Measurements from ENCODE around the gene FSIP1.
A peak's percentile ranks its signal among the peaks of the same experiment; 100 is the strongest.

FSIP1 gene

DNA sequence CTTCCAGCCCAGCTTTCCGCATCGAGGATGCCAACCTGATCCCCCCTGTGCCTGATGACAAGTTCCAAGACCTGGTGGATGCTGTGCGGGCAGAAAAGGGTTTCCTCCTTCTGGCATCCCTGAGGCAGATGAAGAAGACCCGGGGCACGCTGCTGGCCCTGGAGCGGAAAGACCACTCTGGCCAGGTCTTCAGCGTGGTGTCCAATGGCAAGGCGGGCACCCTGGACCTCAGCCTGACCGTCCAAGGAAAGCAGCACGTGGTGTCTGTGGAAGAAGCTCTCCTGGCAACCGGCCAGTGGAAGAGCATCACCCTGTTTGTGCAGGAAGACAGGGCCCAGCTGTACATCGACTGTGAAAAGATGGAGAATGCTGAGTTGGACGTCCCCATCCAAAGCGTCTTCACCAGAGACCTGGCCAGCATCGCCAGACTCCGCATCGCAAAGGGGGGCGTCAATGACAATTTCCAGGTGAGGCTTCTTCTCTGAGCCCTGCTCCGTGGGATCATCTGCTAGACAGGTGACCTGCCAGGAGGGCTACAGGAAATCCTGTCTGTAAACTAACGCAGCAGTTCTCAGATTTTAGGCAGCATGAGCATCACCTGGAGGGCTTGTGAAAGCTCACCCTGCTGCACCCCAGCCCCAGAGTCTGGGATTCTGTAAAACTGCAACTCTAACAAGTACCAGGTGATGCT, 200.2 kb downstream of the FSIP1 start:
- no peak for DNase-seq (ENCODE audit: low read depth)

DNA sequence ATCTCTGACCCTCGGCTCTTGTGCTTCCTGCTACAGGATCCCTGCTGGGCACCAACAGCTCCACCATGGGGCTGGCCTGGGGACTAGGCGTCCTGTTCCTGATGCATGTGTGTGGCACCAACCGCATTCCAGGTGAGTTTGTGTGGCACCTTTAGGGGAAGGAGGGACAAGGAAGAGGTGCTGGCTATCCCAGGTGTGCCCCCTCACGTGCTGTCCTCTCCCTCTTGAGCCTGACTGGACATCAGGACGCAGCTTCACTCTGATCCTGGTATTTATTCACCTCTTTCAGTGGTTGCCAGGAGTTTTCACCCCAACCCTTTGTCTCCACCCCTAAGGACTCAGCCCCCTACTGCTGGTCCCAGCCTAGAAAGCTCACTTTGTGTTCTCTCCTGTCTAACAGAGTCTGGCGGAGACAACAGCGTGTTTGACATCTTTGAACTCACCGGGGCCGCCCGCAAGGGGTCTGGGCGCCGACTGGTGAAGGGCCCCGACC, 200.8 kb downstream of the FSIP1 start:
- DNase-seq (ENCODE audit: low read depth), result no peak

DNA sequence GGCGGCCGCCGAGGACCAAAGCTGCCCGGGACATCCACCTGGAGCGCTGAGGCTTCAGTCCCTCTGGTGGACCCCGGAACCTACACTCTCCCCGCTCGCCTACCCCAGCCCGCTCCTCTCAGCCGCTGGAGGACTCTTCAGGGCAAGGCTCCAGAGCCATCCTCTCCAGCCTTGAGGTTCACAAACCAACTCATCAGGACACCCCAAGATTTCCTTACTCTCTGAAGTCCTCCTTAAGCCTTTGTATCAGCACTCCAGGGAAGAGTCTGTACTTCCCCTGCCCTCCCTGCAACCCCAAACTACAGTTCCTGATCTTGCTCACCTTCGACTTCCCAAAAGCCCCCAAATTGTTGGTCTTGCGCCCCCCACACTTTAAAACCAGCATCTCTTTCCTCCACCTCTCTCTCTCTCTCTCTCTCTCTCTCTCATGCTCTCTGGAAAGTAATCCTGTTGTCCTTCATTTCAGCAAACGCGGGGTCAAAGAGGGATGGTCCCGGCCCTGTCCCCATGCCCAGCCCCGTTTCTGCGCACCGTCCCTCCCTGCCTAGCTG, 201.3 kb downstream of the FSIP1 start:
- DNase-seq (ENCODE audit: low read depth), result no peak

GRCh38 chr15:39580485-39581241, 202.0 kb downstream of the FSIP1 start, which contains the start of gene THBS1:
Gene THBS1, plus strand, starts transcription at chr15:39581079. Its CDS starts 779 bp downstream, at chr15:39581858.
- peak; percentile 8 for DNase-seq (ENCODE audit: low read depth)

- DNase-seq (ENCODE audit: low read depth), result peak; percentile 64
These were observed 202.5 kb downstream of the FSIP1 start for GRCh38 chr15:39580117-39580484.

- no peak for DNase-seq (ENCODE audit: low read depth)
These were observed 203.0 kb downstream of the FSIP1 start for GRCh38 chr15:39579487-39580116.

DNA sequence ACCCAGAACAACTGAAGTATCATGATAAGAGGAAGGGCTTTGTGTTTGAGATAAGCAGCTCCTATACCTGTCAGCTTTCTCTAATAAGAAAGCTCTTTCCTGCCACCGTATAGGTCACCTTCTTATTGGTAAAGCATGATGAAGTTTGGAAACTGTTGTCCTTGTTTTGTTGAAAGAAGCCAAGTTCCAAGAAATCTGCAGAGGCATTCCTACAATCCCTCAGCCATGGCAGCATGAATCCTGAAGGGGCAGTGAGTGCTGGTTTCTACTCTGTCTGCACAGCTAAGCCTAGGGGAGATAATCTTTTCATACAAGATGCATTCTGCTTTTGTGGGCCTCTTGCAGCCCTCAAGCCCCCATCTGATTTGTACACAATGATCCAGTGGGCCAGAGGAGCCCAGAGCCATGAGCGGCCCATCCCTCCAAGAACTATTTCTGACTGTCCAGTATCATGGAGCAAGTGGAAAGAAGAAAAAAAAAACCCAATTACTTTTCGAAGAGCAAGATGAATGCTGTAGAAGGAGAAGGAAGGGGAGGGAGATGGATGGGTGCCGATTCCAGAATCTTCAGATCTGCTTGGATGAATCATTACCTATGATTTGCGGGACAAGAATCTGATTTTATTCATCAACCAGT, 203.7 kb downstream of the FSIP1 start:
- no peak for DNase-seq (ENCODE audit: low read depth)

DNA sequence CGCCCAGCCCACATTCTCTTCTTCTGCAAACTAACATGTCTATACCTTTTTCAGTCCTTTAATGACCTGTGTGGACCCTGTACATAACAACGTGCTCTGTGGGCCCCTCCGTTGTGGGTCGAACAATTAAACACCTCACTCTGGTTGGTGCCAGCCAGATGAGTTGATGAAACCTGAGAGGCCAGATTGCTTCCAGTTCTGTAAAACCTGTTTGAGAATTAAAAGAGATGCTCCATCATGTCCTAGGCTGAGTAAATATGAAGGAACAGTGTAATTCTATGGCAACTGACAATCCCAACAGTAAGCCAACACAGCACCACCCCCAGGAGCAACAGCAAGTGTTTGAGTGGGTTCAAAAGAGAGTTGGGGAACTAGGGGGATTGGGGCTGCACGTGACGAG, 207.5 kb downstream of the FSIP1 start:
- DNase-seq (ENCODE audit: low read depth), result no peak

DNA sequence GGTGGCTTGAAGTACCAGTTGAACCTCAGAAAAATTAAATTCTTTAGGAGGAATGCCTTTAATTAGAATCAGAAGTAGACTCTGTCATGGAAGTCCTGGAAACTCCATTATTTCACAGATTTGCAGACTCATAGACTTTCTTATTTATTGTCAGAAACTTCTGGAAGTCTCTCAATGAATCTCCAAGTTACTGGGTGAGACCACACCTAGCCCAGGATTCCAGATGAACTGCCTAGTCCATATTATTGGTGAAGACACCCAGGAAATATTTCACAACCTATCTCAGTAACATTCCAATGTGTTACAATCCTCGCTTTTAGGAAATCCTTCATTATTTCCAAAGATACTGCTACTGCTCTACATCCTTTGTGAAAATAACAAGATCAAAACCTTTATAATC, 208.2 kb downstream of the FSIP1 start:
- DNase-seq (ENCODE audit: low read depth), result no peak

DNA sequence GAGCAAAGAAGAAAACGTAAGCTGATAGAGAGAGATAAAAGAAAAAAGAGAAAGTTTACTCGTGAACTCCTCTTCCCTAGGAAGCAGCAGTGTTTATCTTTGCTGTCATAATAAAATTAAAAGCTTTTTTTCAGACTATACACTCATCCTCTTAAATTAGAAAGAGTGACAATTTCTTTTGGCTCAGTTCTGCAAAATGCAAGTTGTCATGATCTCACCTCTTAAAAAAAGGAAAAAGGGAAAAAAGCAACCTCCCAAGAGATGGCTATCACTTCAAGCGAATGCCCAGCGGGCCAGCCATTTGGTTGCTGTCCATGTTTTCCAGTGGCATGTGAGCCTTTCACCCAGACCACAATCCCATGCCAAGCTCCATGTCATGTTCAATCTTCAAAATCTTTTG, 208.8 kb downstream of the FSIP1 start:
- DNase-seq (ENCODE audit: low read depth), result no peak

DNA sequence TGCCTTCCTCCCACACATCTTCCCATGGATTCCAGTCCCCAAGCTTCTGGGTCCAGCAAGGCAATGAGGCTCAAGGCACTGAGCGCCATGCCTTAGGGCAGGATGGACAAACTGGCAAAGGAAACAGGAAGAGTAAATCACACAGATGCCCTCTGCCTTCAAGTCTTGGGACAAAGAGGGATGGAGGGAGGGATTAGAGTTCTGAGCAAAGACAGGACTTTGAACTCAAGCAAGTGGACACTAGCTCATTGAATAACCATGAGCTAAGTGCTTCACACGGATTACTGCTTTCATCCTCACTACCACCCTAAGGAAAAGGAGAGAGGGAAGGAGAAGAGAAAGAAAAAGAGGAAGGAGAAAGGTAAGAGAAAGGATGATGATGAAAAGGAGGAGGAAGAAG, 209.4 kb downstream of the FSIP1 start:
- DNase-seq (ENCODE audit: low read depth), result no peak

DNA sequence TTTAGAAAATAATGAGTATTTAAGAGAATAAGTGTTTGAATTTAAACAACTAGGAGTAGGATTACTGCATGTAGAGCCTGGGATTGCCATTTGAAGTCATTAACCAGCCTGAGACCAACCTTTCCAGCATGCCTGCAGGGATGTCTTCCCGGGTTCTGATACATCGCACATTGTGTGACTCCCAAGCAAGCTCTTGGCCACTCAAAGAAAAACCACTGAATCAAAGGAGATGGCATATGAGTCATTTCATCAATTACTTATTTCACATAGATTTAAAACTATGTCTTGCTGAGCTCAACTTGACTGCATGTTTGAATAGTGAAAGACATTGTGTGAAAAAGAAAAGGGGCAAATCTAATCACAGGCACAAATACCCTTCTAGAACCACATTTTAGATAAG, 216.8 kb downstream of the FSIP1 start:
- no peak for DNase-seq (ENCODE audit: low read depth)

GRCh38 chr15:39564972-39565665, 217.5 kb downstream of the FSIP1 start:
- DNase-seq (ENCODE audit: low read depth), result no peak

DNA sequence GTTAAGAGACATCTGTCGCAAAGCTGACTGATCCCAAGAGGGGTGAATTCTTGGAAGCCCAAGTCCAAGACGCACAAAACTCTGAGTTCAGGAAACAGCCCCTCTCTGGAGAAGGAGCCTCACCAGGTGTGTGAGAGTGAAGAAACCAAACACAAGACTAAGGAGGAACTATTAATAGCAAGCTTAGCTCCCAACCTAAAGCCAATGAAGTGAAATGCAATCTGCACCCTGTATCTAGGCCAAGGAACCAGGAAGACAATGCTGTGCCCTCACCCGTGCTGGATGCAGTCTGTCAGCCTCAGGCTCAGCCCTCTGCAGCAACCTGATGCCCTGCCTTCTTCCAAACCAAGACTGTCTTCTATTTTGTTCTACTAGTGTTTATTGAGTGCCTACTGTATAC, 224.2 kb downstream of the FSIP1 start:
- DNase-seq (ENCODE audit: low read depth), result no peak

GRCh38 chr15:39556461-39556860, 226.2 kb downstream of the FSIP1 start:
- DNase-seq (ENCODE audit: low read depth), result no peak

DNA sequence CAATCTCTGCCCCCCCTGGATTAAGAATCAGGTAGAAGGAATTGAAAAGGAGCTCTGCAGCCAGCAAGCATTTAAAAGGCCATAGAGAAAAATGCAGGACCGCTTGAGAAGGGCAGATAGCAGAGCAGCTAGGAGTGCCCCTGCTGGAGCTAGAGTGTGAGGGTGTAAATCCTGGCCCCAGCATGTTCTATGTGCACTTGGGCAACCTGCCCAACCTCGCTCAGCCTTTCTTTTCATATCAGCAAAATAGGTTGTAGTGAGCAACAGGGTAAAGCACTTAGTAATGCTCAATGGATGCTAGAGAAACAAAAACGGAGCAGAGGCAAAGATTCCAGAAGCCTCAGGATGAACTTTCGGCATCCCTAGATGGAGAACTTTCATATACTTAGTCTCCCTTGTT, 226.8 kb downstream of the FSIP1 start:
- DNase-seq (ENCODE audit: low read depth), result no peak

- DNase-seq (ENCODE audit: low read depth), result no peak
These were observed 227.8 kb downstream of the FSIP1 start for GRCh38 chr15:39554746-39555387.

GRCh38 chr15:39553947-39554693, 228.5 kb downstream of the FSIP1 start:
- no peak for DNase-seq (ENCODE audit: low read depth)

DNA sequence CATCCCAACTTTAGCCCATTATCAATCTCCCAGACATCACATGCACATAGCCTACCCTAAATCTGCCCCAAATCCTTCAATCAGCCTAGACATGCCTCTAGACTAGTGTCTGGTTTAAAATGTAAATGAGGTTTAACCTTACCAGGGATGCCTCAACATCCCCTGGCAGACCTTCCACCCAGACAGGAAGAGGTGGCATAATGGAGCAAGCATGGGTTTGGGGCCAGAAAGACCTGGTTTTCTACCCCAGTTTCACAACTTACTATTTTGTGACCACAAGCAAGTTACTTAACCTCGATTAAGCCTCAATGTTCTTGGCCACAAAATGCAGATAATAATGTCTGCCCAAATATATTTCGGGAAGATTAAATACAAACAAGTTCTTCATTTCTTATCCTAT, 230.1 kb downstream of the FSIP1 start:
- DNase-seq (ENCODE audit: low read depth), result no peak

GRCh38 chr15:39551476-39551875, 231.2 kb downstream of the FSIP1 start:
- no peak for DNase-seq (ENCODE audit: low read depth)
